Activated naive CD4-positive, alpha-beta T cell treated with anti-CD3 and anti-CD28 coated beads, Interleukin-2, amount 10 ng/mL, durations not matched to agents 7 days and 5 days (primary cell): ENCODE data around the gene MAGEB17.
"Not testable (repeated sequence)": the region's sequence is repeated elsewhere in the genome, so short reads cannot be mapped to it uniquely, and the experiment has no call there.

Experiments
- CTCF ChIA-PET: fragments of 350-600 bp; sonication (Branson Sonifier 250); formaldehyde crosslinking; loops from one replicate; lab custom pipeline; 2021; ENCODE audit warnings: antibody characterized with exemption; lab: Charles Lee
- DNase-seq: peaks from one replicate; pipeline ENCODE4 v3.0.0-alpha.2; 2020
- H3K27ac Mint-ChIP-seq: one replicate; pipeline ENCODE4 v1.8.0; 2021; ENCODE audit warnings: mild to moderate bottlenecking, moderate library complexity, mixed read lengths
- H3K27me3 Mint-ChIP-seq: one replicate; pipeline ENCODE4 v1.8.0; 2021; ENCODE audit warnings: mild to moderate bottlenecking, mixed read lengths
- H3K36me3 Mint-ChIP-seq: one replicate; pipeline ENCODE4 v1.8.0; 2021; ENCODE audit warnings: mixed read lengths
- H3K4me1 Mint-ChIP-seq: one replicate; pipeline ENCODE4 v1.8.0; 2021; ENCODE audit warnings: mixed read lengths
- H3K4me3 Mint-ChIP-seq: one replicate; pipeline ENCODE4 v1.8.0; 2021; ENCODE audit warnings: mild to moderate bottlenecking, moderate library complexity, mixed read lengths
- H3K9me3 Mint-ChIP-seq: one replicate; pipeline ENCODE4 v1.8.0; 2021; ENCODE audit warnings: mixed read lengths

Gene MAGEB17

DNA sequence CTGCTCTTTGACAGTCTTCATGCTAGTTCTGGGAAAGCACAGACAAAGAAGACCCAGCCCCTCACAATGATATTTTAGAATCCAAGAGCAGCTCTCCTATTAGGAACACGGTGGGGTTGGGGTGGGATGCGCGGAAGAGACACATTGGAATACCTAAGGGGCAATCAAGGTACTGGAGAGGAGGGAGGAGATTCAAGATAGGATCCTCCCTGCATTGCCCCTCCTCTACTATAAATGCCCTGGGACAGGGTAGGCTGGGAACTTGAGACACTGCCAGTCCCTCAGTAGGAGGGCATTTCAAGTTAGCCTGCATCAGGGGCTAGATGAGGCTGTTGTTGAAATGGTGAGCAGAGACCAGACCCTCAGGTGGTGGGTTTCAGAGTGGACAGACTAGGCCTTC is 5.1 kb downstream of the MAGEB17 start:
- H3K27ac Mint-ChIP-seq = no peak overlapping the region
- no peak overlapping the region for H3K4me3 Mint-ChIP-seq
- no peaks in the 10 kb centered on the region for H3K36me3 Mint-ChIP-seq
- CTCF ChIA-PET = no interaction called here
- peaks cover 6% of the 10 kb centered on the region for H3K27me3 Mint-ChIP-seq
- H3K9me3 Mint-ChIP-seq = no peaks in the 10 kb centered on the region
- no peak for DNase-seq
- H3K4me1 Mint-ChIP-seq = no peaks in the 10 kb centered on the region

DNA sequence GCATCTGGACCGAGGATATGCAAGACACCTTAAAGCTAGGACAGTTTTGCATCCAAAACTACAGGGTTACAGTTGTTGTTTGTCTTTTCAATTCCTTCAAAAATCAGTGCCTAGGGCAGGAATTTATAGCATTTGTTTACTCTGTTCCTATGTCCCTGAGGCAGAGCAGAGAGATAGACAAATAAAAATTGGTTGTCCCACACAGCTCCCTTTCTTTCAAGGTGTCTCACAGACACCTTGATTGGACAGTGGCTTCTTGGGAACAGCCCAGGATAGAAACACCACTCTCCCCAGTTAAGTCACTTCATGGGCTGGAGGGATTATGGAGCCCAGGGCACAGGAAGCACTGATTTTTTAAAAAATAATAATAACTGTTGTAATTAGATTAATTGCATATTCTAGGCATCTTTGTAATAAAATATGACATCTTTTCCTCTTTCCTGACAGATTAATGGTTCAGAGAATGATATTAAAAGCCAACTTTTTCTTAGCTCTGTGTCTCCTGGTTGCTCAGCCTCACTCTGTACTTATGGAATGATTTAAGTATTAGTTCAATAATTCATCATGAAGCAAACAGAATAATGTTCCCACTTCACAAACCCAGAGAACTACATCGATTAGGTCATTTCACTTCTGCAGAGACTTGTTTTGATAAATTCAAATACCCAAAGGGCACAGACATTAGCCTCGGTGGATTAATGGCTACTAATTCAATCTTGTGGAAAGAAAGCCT is 8.2 kb downstream of the MAGEB17 start:
- no peak overlapping the region for H3K4me3 Mint-ChIP-seq

DNA sequence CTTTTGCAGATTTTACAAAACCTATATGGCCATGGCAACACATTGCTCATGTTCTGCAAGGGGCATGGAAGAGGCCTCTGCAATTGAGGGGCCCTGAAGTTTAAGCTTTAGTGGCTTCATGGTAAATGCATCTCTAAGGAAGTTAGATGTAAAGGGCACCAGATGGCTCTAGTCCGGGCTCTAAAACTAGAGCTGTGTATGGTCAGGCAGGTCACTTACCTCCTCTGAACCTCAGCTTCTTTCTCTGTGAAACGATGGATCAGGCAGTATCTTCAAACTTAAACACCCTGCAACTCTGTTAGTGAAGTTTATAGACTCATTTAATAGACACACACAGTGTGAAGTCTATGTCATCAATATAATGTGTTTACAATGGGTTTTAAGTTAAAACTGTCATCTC is 10.0 kb downstream of the MAGEB17 start:
- H3K36me3 Mint-ChIP-seq = no peaks in the 10 kb centered on the region
- CTCF ChIA-PET = no interaction called here
- no peak overlapping the region for H3K4me3 Mint-ChIP-seq
- no peaks in the 10 kb centered on the region for H3K9me3 Mint-ChIP-seq
- peaks cover 6% of the 10 kb centered on the region for H3K27me3 Mint-ChIP-seq
- no peak for DNase-seq
- no peaks in the 10 kb centered on the region for H3K4me1 Mint-ChIP-seq
- H3K27ac Mint-ChIP-seq = no peak overlapping the region

More for the DNA sequence above, 8.2 kb downstream of the MAGEB17 start:
- CTCF ChIA-PET = interaction anchor here (0.5 kb wide), 1 partner anchor 261 kb away, joined by 4 read pairs; no protein-coding TSS in a partner anchor
- DNase-seq = no peak
- peaks cover 6% of the 10 kb centered on the region for H3K27me3 Mint-ChIP-seq
- H3K9me3 Mint-ChIP-seq = no peaks in the 10 kb centered on the region
- no peak overlapping the region for H3K27ac Mint-ChIP-seq
- H3K36me3 Mint-ChIP-seq = no peaks in the 10 kb centered on the region
- no peaks in the 10 kb centered on the region for H3K4me1 Mint-ChIP-seq

DNA sequence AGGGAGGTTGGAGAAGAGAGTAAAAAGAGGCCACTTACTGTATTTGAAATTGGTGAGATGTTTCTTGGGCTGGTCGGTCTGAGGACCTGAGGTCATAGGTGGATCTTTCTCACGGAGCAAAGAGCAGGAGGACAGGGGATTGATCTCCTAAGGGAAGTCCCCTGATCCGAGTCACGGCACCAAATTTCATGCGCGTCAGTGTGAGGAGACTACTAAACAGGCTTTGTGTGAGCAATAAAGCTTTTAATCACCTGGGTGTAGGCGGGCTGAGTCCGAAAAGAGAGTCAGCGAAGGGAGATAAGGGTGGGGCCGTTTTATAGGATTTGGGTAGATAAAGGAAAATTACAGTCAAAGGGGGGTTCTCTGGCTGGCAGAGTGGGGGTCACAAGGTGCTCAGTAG is 16.6 kb downstream of the MAGEB17 start:
- CTCF ChIA-PET, H3K27me3 Mint-ChIP-seq, H3K36me3 Mint-ChIP-seq: not testable (repeated sequence)

DNA sequence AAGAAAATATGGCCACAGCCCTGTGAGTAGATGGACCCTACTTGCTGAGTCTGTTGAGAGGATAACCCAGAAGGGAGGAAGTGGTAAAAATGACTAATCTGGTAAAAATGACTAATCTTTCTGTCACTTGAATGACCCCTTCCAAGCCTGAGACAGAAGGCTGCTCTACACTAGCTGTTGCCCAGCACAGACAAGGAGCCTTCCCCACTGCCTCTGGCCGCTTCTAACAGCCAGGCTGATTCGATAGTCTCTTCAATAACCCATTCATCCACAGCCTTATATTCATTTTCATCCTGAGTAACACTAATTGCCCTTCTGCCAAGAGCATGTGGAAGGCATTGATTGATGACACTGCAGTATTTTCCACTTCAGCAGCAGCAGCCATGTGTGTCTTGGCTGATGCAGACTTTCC is 18.4 kb downstream of the MAGEB17 start:
- H3K4me1 Mint-ChIP-seq = no peaks in the 10 kb centered on the region
- no peak overlapping the region for H3K27ac Mint-ChIP-seq
- CTCF ChIA-PET = no interaction called here
- peaks cover 4% of the 10 kb centered on the region for H3K27me3 Mint-ChIP-seq
- H3K9me3 Mint-ChIP-seq = no peaks in the 10 kb centered on the region
- no peak for DNase-seq
- H3K36me3 Mint-ChIP-seq = no peaks in the 10 kb centered on the region
- H3K4me3 Mint-ChIP-seq = no peak overlapping the region

More for the DNA sequence above, 16.6 kb downstream of the MAGEB17 start:
- not testable (repeated sequence) for H3K9me3 Mint-ChIP-seq, H3K4me3 Mint-ChIP-seq, H3K4me1 Mint-ChIP-seq, DNase-seq, H3K27ac Mint-ChIP-seq

DNA sequence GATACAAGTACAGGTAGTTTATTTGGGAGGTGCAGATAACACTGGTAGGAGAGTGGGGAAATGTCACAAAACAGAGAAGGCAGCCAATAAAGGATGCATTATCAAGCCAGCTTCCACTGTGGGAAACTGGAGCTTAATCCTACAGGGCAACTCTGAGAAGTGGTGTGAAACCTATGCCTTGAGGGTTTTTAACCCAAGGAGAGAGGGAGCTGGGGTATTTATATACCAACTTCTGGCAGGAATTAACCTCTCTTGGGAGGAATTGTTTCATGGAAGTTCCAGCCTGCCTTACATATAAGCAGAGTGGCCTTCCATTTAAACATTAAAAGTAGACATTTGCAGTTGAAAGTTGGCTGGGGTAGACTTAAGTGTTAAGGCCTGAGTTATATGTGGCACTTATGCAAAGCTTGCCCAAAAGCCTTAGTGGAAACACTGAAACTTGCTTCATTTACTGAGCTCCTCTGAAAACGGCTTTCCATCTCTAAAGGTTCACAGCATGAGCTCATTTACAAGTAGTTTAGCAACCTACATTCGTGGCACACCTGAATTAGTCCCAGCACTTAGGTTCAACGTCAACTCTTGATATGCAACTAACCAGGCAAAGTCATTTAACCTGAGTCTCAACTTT is 19.2 kb downstream of the MAGEB17 start:
- H3K4me1 Mint-ChIP-seq = no peaks in the 10 kb centered on the region
- H3K27me3 Mint-ChIP-seq = peaks cover 4% of the 10 kb centered on the region
- no peaks in the 10 kb centered on the region for H3K9me3 Mint-ChIP-seq
- CTCF ChIA-PET = no interaction called here
- no peak for DNase-seq
- no peaks in the 10 kb centered on the region for H3K36me3 Mint-ChIP-seq
- H3K27ac Mint-ChIP-seq = no peak overlapping the region
- H3K4me3 Mint-ChIP-seq = no peak overlapping the region

DNA sequence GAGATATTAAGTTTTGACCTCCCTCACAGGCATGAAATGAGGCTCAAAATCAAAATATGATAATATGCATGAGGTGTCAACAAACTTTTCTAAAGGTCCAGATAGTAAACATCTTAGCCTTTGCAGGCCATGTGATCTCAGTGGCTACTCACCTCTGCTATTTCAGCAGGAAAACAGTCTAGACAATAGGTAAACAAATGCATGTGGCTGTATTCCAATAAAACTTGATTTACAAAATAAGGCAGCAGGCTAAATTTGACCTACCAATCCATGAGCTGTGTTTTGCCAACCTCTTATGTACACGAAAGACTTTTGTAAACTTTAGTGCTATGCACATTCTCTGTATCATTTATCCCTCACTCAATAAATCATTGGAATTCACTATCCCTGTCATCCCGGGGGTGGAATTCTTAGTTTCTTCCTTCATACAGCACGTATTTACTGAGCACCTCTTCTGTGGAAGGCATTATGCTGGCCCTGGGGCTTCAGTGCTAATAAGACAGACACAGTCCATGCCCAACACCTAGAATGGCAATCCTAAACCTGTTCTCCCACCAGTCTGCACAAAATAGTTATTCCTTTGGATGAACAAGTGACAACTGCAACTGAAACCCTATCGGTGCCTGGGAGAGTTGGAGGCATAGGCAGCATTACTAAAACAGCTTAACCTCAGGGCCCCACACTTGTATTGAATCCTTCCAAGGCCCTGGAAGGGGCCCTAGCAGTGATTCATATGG is 19.9 kb downstream of the MAGEB17 start:
- no peak overlapping the region for H3K27ac Mint-ChIP-seq
- H3K27me3 Mint-ChIP-seq = peaks cover 4% of the 10 kb centered on the region
- CTCF ChIA-PET = no interaction called here
- H3K9me3 Mint-ChIP-seq = no peaks in the 10 kb centered on the region
- H3K4me3 Mint-ChIP-seq = no peak overlapping the region
- no peaks in the 10 kb centered on the region for H3K4me1 Mint-ChIP-seq
- H3K36me3 Mint-ChIP-seq = no peaks in the 10 kb centered on the region
- DNase-seq = no peak

DNA sequence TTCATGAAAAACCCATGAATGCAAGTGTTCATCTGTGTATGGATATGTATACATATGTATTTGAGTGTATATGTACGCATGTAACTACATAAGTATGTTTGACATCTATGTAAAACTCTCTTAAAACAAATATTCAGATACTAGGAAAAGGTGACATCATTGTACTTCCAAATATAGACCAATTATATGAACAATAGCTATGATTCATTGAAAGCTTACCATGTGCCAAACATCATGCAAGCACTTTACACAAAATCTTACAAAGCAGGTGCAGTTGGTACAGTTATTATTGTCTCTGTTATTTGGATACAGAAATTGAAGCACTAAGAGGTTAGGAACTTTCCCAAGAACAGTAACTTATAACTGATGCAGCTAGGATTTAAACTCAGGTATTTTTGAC is 21.4 kb downstream of the MAGEB17 start:
- no peaks in the 10 kb centered on the region for H3K36me3 Mint-ChIP-seq
- CTCF ChIA-PET = no interaction called here

DNA sequence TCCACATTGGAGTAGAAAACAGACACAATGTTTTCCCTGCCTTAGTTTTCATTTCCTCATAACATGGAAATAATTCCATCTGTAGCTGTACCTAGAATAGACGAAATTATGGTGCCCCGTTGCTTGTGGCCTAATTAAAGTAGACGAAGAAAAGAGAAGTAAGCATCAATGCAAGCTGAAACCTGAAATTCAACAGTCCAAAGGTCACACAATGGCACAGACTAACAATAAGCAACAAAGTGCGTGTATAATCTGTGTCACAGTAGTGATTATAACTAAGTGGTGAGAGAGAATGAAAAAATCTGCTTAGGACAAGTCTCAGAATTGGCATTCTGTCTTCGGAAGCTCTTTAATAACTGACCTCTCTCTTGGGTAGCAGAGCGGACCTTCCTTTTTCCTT is 24.3 kb downstream of the MAGEB17 start:
- CTCF ChIA-PET = no interaction called here
- H3K36me3 Mint-ChIP-seq = no peaks in the 10 kb centered on the region
- H3K4me3 Mint-ChIP-seq = no peak overlapping the region
- H3K27ac Mint-ChIP-seq = no peak overlapping the region
- H3K4me1 Mint-ChIP-seq = no peaks in the 10 kb centered on the region
- no peak for DNase-seq
- no peaks in the 10 kb centered on the region for H3K27me3 Mint-ChIP-seq
- H3K9me3 Mint-ChIP-seq = no peaks in the 10 kb centered on the region

More for the DNA sequence above, 21.4 kb downstream of the MAGEB17 start:
- DNase-seq = no peak
- Mint-ChIP-seq H3K27ac (no peak overlapping the region), H3K4me1 (no peaks in the 10 kb centered on the region), H3K9me3 (no peaks in the 10 kb centered on the region), H3K27me3 (peaks cover 1% of the 10 kb centered on the region), H3K4me3 (no peak overlapping the region)

DNA sequence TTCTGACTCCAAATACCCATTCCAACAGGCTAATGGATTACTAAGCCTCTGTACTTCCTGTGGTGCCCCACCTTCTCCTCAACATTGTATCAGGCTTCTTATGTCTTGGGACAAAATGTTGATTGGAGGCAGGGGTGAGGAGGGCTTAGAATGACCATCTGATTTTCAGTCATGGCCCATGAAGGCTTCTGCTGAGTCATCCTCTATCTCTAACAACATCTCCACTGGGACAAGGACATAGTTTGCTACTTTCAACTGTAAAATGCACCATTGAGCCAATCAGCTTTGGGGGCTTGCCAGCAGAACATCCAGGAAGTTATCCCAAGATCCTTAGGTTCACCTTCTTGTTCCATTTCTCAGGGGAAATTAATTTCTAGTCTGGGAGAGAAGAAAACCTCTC is 29.5 kb downstream of the MAGEB17 start:
- no peak overlapping the region for H3K27ac Mint-ChIP-seq
- no peaks in the 10 kb centered on the region for H3K36me3 Mint-ChIP-seq
- H3K27me3 Mint-ChIP-seq = peaks cover 3% of the 10 kb centered on the region
- no peaks in the 10 kb centered on the region for H3K4me1 Mint-ChIP-seq
- H3K9me3 Mint-ChIP-seq = no peaks in the 10 kb centered on the region
- DNase-seq = no peak
- CTCF ChIA-PET = no interaction called here
- no peak overlapping the region for H3K4me3 Mint-ChIP-seq

DNA sequence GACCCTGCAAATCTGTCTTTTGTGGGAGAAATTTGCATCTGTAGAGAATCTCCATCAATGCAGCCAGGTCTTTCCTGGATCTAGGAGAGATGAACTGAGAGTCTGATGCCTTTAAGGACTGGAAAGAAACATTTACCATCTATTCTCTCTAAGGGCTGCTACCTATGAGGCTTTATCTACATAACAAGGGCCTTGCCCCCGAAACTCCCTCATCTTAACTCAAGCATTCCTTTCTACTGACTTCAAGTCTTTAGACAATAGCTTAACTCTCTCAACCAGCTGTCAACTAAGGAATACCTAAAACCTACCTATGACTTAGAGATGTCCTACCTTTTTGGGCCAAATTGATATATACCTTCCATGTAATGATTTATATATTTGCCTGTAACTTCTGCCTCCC is 32.1 kb downstream of the MAGEB17 start:
- no peak for DNase-seq
- H3K4me3 Mint-ChIP-seq = no peak overlapping the region
- CTCF ChIA-PET = no interaction called here
- no peaks in the 10 kb centered on the region for H3K36me3 Mint-ChIP-seq
- peaks cover 3% of the 10 kb centered on the region for H3K27me3 Mint-ChIP-seq
- H3K4me1 Mint-ChIP-seq = no peaks in the 10 kb centered on the region
- no peaks in the 10 kb centered on the region for H3K9me3 Mint-ChIP-seq
- H3K27ac Mint-ChIP-seq = no peak overlapping the region

DNA sequence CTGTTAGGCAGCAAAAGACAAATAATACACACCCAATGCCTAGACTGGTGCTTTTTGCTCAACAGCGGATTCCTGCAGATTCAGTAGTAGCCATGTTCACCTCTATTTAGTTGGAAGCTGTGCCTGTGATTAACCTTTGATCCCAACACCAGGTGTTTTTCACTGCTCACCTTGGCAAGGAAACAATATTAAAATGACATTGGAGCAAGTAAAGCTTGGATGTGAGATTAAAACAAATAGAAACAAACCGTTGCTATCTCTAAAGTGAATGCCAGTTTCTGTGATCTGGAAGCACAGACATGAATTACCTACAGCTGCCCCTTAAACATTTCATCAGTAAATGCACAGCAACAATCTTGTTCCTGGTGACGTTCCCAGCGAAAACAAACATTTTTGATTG is 35.7 kb downstream of the MAGEB17 start:
- no peak for DNase-seq
- peaks cover 3% of the 10 kb centered on the region for H3K27me3 Mint-ChIP-seq
- no peak overlapping the region for H3K27ac Mint-ChIP-seq
- no peaks in the 10 kb centered on the region for H3K4me1 Mint-ChIP-seq
- CTCF ChIA-PET = no interaction called here
- no peak overlapping the region for H3K4me3 Mint-ChIP-seq
- no peaks in the 10 kb centered on the region for H3K36me3 Mint-ChIP-seq
- H3K9me3 Mint-ChIP-seq = no peaks in the 10 kb centered on the region

DNA sequence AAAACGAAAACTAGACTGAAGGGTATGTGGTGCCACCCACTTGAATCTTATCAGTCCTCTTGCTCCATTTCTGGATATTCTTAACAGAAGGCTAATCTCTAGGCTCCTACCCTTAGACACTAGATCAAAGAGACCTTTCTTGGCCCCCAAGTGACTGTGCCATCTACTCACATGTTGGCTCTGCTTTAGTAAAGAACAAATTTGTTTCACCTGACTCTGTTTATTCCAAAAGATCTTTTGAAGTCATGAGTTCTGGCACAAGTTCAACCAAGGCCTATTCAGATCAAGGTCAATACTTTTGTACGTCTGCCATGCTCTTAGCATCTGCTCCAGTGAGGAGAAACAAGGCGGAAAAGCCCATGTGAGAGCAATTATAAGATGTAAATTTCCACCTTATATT is 37.3 kb downstream of the MAGEB17 start:
- no peaks in the 10 kb centered on the region for H3K27me3 Mint-ChIP-seq
- no peak overlapping the region for H3K4me3 Mint-ChIP-seq
- CTCF ChIA-PET = no interaction called here

DNA sequence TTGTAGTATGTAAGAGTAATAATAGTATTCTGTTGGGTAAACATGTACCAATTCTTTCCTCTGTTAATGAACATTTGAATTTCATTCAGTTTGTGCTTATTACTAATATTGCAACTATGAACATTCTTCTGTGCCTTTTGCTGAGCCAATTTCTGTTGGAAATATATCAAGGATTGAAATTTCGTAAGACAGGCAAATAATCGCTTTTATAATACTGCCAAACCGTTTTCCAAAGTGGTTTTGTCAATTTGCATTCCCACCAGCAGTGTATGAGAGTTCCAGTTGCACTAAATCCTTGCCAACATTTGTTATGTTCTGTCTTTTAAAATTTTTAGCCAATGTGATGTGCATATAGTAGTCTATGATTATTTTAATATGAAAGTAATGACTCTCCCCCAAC is 38.6 kb downstream of the MAGEB17 start:
- no peak overlapping the region for H3K4me3 Mint-ChIP-seq
- no peak for DNase-seq
- H3K4me1 Mint-ChIP-seq = no peaks in the 10 kb centered on the region
- H3K36me3 Mint-ChIP-seq = no peaks in the 10 kb centered on the region
- no peaks in the 10 kb centered on the region for H3K9me3 Mint-ChIP-seq
- no peaks in the 10 kb centered on the region for H3K27me3 Mint-ChIP-seq
- CTCF ChIA-PET = no interaction called here
- H3K27ac Mint-ChIP-seq = no peak overlapping the region

More for the DNA sequence above, 37.3 kb downstream of the MAGEB17 start:
- Mint-ChIP-seq H3K9me3 (no peaks in the 10 kb centered on the region), H3K27ac (no peak overlapping the region), H3K36me3 (no peaks in the 10 kb centered on the region), H3K4me1 (no peaks in the 10 kb centered on the region)
- no peak for DNase-seq

DNA sequence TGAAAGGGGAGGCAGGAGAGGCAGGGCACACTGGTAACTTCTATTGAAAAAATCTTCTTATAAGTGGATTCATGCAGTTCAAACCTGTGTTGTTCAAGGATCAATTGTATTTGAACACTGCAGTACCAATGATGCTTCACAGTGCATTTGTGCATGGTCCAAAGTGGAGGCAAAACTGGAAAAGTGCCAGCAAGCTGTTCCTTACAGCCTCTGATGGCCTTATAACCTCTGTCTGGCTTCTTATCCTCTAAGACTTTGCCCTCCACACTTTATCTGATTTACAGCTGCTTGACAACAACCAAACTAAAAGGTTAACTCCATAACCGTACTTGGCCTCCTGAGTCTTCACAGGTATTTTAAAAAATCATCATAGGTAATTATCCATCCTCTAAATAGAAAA is 40.4 kb downstream of the MAGEB17 start:
- DNase-seq = no peak
- no peaks in the 10 kb centered on the region for H3K4me1 Mint-ChIP-seq
- H3K36me3 Mint-ChIP-seq = no peaks in the 10 kb centered on the region
- no peaks in the 10 kb centered on the region for H3K9me3 Mint-ChIP-seq
- no peaks in the 10 kb centered on the region for H3K27me3 Mint-ChIP-seq
- CTCF ChIA-PET = no interaction called here
- no peak overlapping the region for H3K4me3 Mint-ChIP-seq
- H3K27ac Mint-ChIP-seq = no peak overlapping the region
